Ishikawa (cell line): ENCODE measurements around the gene PPME1.

Experiments used
- CEBPB ChIP-seq: IDR thresholded peaks from 2 replicates; pipeline ENCODE4 v1.6.1; 2012
- CREB1 ChIP-seq: IDR thresholded peaks from 2 replicates; pipeline ENCODE4 v1.6.1; 2012; ENCODE audit warnings: low read depth
- EGR1 ChIP-seq: IDR thresholded peaks from 2 replicates; pipeline ENCODE4 v1.6.1; 2012
- EP300 ChIP-seq: IDR thresholded peaks from 2 replicates; pipeline ENCODE4 v1.6.1; 2012; ENCODE audit warnings: borderline replicate concordance
- FOXM1 ChIP-seq: IDR thresholded peaks from 2 replicates; pipeline ENCODE4 v1.6.1; 2012; ENCODE audit warnings: low read depth, borderline replicate concordance
- NFIC ChIP-seq: IDR thresholded peaks from 2 replicates; pipeline ENCODE4 v1.6.1; 2012
- RAD21 ChIP-seq: IDR thresholded peaks from 2 replicates; pipeline ENCODE4 v1.6.1; 2012; ENCODE audit warnings: low read depth
- TAF1 ChIP-seq: IDR thresholded peaks from 2 replicates; pipeline ENCODE4 v1.6.1; 2012; ENCODE audit warnings: low read depth, mild to moderate bottlenecking
- TCF12 ChIP-seq: IDR thresholded peaks from 2 replicates; pipeline ENCODE4 v1.6.1; 2012; ENCODE audit warnings: low read depth
- YY1 ChIP-seq: IDR thresholded peaks from 2 replicates; pipeline ENCODE4 v1.6.1; 2012; ENCODE audit warnings: low read depth
- ZBTB7A ChIP-seq: IDR thresholded peaks from 2 replicates; pipeline ENCODE4 v1.6.1; 2012; ENCODE audit warnings: low read depth
- TF ChIP-seq, protein P1 (sequence below): IDR thresholded peaks from 2 replicates; pipeline ENCODE4 v1.6.1; 2012; ENCODE audit warnings: low read depth, mild to moderate bottlenecking
- TF ChIP-seq, protein P2 (sequence below): IDR thresholded peaks from 2 replicates; pipeline ENCODE4 v1.6.1; 2012
- TF ChIP-seq, protein P3 (sequence below): IDR thresholded peaks from 2 replicates; pipeline ENCODE4 v1.6.1; 2012

DNA sequence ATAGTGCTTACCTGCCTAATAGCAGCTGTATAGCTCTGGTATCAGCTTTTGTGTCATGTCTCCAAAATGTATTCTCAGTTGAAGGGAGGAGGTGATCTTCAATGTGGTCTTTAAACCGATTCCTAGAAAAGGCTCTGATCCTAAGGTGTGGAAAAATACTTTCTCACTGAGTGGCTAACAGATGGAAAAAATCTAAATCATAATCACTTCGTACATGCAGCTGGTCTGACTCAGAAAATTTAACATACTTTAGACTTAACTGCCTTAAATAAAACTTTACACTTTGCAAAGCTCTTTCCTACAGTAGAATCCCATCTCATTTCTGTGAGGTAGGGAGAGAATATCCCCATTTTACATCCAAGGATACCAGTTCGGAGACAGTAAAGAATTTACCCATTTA, 38.3 kb upstream of the PPME1 start:
- TF ChIP-seq FOXM1 (no peak), TAF1 (no peak), EP300 (no peak), RAD21 (no peak), CREB1 (no peak), EGR1 (no peak), ZBTB7A (no peak), YY1 (no peak), CEBPB (no peak), TCF12 (no peak), NFIC (no peak)
- TF ChIP-seq, protein P1, sequence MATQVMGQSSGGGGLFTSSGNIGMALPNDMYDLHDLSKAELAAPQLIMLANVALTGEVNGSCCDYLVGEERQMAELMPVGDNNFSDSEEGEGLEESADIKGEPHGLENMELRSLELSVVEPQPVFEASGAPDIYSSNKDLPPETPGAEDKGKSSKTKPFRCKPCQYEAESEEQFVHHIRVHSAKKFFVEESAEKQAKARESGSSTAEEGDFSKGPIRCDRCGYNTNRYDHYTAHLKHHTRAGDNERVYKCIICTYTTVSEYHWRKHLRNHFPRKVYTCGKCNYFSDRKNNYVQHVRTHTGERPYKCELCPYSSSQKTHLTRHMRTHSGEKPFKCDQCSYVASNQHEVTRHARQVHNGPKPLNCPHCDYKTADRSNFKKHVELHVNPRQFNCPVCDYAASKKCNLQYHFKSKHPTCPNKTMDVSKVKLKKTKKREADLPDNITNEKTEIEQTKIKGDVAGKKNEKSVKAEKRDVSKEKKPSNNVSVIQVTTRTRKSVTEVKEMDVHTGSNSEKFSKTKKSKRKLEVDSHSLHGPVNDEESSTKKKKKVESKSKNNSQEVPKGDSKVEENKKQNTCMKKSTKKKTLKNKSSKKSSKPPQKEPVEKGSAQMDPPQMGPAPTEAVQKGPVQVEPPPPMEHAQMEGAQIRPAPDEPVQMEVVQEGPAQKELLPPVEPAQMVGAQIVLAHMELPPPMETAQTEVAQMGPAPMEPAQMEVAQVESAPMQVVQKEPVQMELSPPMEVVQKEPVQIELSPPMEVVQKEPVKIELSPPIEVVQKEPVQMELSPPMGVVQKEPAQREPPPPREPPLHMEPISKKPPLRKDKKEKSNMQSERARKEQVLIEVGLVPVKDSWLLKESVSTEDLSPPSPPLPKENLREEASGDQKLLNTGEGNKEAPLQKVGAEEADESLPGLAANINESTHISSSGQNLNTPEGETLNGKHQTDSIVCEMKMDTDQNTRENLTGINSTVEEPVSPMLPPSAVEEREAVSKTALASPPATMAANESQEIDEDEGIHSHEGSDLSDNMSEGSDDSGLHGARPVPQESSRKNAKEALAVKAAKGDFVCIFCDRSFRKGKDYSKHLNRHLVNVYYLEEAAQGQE = no peak
- TF ChIP-seq, protein P2, sequence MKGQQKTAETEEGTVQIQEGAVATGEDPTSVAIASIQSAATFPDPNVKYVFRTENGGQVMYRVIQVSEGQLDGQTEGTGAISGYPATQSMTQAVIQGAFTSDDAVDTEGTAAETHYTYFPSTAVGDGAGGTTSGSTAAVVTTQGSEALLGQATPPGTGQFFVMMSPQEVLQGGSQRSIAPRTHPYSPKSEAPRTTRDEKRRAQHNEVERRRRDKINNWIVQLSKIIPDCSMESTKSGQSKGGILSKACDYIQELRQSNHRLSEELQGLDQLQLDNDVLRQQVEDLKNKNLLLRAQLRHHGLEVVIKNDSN = no peak
- TF ChIP-seq, protein P3, sequence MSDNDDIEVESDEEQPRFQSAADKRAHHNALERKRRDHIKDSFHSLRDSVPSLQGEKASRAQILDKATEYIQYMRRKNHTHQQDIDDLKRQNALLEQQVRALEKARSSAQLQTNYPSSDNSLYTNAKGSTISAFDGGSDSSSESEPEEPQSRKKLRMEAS = no peak
